Mesenchymal stem cell (in vitro differentiated cells and primary cell): Measurements from ENCODE around the gene BASP1.
"Not testable (repeated sequence)": the region's sequence is repeated elsewhere in the genome, so short reads cannot be mapped to it uniquely, and the experiment has no call there.

Source experiments
- DNase-seq: peaks from one replicate; pipeline ENCODE4 v3.0.0-alpha.2; 2013
- H2AFZ ChIP-seq: one replicate; pipeline ENCODE4 v1.6.1; 2013; ENCODE audit warnings: low read depth, mild to moderate bottlenecking, control low read depth, inconsistent platforms, low read length, moderate library complexity
- H2AK5ac ChIP-seq: 2 replicates; pipeline ENCODE4 v1.6.1; 2013; ENCODE audit warnings: low read length, moderate library complexity, mild to moderate bottlenecking, inconsistent platforms; ENCODE audit not compliant: severe bottlenecking
- H2BK120ac ChIP-seq: one replicate; pipeline ENCODE4 v1.6.1; 2013; ENCODE audit warnings: low read depth, mild to moderate bottlenecking, inconsistent platforms, low read length, moderate library complexity
- H2BK12ac ChIP-seq, 2 experiments: one replicate each; pipeline ENCODE4 v1.6.1; 2013; ENCODE audit warnings: inconsistent platforms in 2 of 2, low read length in 2 of 2, mild to moderate bottlenecking in 2 of 2, moderate library complexity in 2 of 2, control low read depth in 1 of 2
- H2BK15ac ChIP-seq: one replicate; pipeline ENCODE4 v1.6.1; 2013; ENCODE audit warnings: mild to moderate bottlenecking, low read depth, inconsistent platforms; ENCODE audit not compliant: poor library complexity, severe bottlenecking
- H2BK5ac ChIP-seq: 2 replicates; pipeline ENCODE4 v1.6.1; 2013; ENCODE audit warnings: low read depth, mild to moderate bottlenecking, low read length, control low read depth, inconsistent platforms; ENCODE audit not compliant: poor library complexity, severe bottlenecking
- H3K14ac ChIP-seq, 2 experiments: one replicate each; pipeline ENCODE4 v1.6.1; 2013; ENCODE audit warnings: inconsistent platforms in 2 of 2, low read length in 2 of 2, control low read depth in 1 of 2, mild to moderate bottlenecking in 1 of 2, moderate library complexity in 1 of 2
- H3K18ac ChIP-seq, 2 experiments: one replicate each; pipeline ENCODE4 v1.6.1; 2013; ENCODE audit warnings: inconsistent platforms in 2 of 2, low read length in 2 of 2, control low read depth in 1 of 2, low read depth in 1 of 2, mild to moderate bottlenecking in 1 of 2
- H3K23ac ChIP-seq, 2 experiments: one replicate each; pipeline ENCODE4 v1.6.1; 2013; ENCODE audit warnings: inconsistent platforms in 2 of 2, low read length in 2 of 2, mild to moderate bottlenecking in 2 of 2, moderate library complexity in 2 of 2, control low read depth in 1 of 2
- H3K27ac ChIP-seq: 2 replicates; pipeline ENCODE4 v1.5.1; 2013; ENCODE audit warnings: mild to moderate bottlenecking, moderate library complexity, low read length, control low read depth, inconsistent platforms; ENCODE audit not compliant: poor library complexity, severe bottlenecking
- H3K27me3 ChIP-seq, 2 experiments: 2 replicates each; pipeline versions ENCODE4 v1.6.1 to v1.7.0; 2013; ENCODE audit warnings: low read length in 2 of 2, mild to moderate bottlenecking in 2 of 2, moderate library complexity in 2 of 2, control low read depth in 1 of 2, inconsistent platforms in 1 of 2; ENCODE audit not compliant: control insufficient read depth in 1 of 2, insufficient read depth in 1 of 2
- H3K36me3 ChIP-seq, 2 experiments: 2 replicates each; pipeline versions ENCODE4 v1.6.1 to v1.7.0; 2013; ENCODE audit warnings: low read length in 2 of 2, control low read depth in 1 of 2, inconsistent platforms in 1 of 2, low read depth in 1 of 2, mild to moderate bottlenecking in 1 of 2; ENCODE audit not compliant: insufficient read depth in 2 of 2, control insufficient read depth in 1 of 2
- H3K4ac ChIP-seq, 2 experiments: one replicate each; pipeline ENCODE4 v1.6.1; 2013; ENCODE audit warnings: inconsistent platforms in 2 of 2, low read length in 2 of 2, mild to moderate bottlenecking in 2 of 2, moderate library complexity in 2 of 2, control low read depth in 1 of 2, low read depth in 1 of 2
- H3K4me1 ChIP-seq: 2 replicates; pipeline ENCODE4 v1.6.1; 2013; ENCODE audit warnings: low read depth, low read length, control low read depth; ENCODE audit not compliant: control insufficient read depth, insufficient read depth
- H3K4me2 ChIP-seq: 2 replicates; pipeline ENCODE4 v1.6.1; 2013; ENCODE audit warnings: low read length, mild to moderate bottlenecking, inconsistent platforms; ENCODE audit not compliant: poor library complexity, severe bottlenecking
- H3K4me3 ChIP-seq, 2 experiments: 2 replicates each; pipeline versions ENCODE4 v1.5.1 to v1.7.0; 2013; ENCODE audit warnings: low read length in 2 of 2, mild to moderate bottlenecking in 2 of 2, control low read depth in 1 of 2, low read depth in 1 of 2; ENCODE audit not compliant: insufficient read depth in 1 of 2
- H3K79me1 ChIP-seq: replicated peaks from 2 replicates; pipeline ENCODE4 v1.6.1; 2013; ENCODE audit warnings: mild to moderate bottlenecking, control low read depth, low read length, inconsistent platforms; ENCODE audit not compliant: poor library complexity, severe bottlenecking
- H3K9ac ChIP-seq: 2 replicates; pipeline ENCODE4 v1.7.0; 2013; ENCODE audit warnings: mild to moderate bottlenecking, low read length, moderate library complexity
- H3K9me3 ChIP-seq: 2 replicates; pipeline ENCODE4 v1.7.0; 2013; ENCODE audit warnings: mild to moderate bottlenecking, low read length; ENCODE audit not compliant: control insufficient read depth
- H4K8ac ChIP-seq: one replicate; pipeline ENCODE4 v1.6.1; 2013; ENCODE audit warnings: inconsistent platforms, mild to moderate bottlenecking, low read length, moderate library complexity
- H4K91ac ChIP-seq: one replicate; pipeline ENCODE4 v1.6.1; 2013; ENCODE audit warnings: mild to moderate bottlenecking, low read length, inconsistent platforms
- WGBS: methylation state at CpG from one replicate; pipeline ENCODE4 v1.1.7; 2013; ENCODE audit warnings: mixed read lengths; 5-methylcytosine and 5-hydroxymethylcytosine counted together

Gene BASP1

DNA sequence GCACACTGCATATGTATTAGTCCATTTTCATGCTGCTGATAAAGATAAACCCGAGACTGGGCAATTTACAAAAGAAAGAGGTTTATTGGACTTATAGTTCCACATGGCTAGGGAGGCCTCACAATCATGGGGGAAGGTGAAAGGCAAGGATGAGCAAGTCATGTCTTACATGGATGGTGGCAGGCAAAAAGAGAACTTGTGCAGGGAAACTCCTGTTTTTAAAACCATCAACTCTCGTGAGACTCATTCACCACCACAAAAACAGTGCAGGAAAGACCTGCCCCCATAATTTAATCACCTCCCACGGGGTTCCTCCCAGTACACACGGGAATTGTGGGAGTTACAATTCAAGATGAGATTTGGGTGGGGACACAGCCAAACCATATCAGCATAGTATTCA is 41.6 kb downstream of the BASP1 start:
- not testable (repeated sequence) for H3K9me3 ChIP-seq, H2BK5ac ChIP-seq, H3K4ac ChIP-seq, H3K27me3 ChIP-seq, H3K18ac ChIP-seq, H3K4me1 ChIP-seq, H4K91ac ChIP-seq, H3K9ac ChIP-seq, H3K14ac ChIP-seq, H3K23ac ChIP-seq, DNase-seq, H4K8ac ChIP-seq, H3K27ac ChIP-seq, H2BK120ac ChIP-seq, H3K79me1 ChIP-seq, H3K4me3 ChIP-seq, H2BK15ac ChIP-seq, H2AFZ ChIP-seq, H2AK5ac ChIP-seq, H2BK12ac ChIP-seq, H3K4me2 ChIP-seq
- H3K36me3 ChIP-seq = peaks cover 0 to 75% of the 10 kb centered on the region in 2 experiments
- WGBS = 100% methylated on average over 2 of the region's 4 CpGs

DNA sequence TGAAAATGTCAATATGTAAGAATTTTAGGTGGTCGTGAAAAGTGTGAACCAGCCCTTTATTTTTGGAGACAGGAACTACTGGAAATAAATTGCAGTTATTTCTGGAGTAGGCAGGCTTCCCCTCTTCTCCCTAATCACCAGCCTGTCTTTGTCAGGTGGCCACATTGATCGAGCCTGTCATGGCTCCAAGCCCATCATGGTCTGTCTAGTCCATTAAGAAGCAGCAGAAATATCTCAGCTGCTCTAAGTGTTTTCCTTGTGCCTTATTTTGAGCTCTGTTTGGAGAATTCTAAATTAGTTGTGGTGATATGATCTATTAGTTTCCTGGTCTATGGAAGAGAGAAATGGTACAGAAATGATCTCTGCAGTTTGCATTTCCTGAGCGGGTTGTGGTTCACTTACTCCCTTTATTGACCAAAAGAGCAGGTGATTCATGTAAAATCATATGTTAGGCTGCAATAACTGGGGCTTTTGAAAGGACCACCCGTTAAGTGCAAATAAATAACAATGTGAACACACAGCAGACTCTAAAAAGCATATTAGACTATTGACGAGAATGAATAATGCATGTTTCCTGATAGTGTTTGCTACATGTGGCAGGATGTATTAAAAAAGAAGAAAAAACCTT is 42.3 kb downstream of the BASP1 start:
- Histone ChIP-seq H3K4ac (no peak overlapping the region), H3K23ac (no peak overlapping the region), H3K9ac (no peak overlapping the region), H4K91ac (no peak overlapping the region), H3K27me3 (no peaks in the 10 kb centered on the region), H3K79me1 (peaks cover 2% of the 10 kb centered on the region), H2BK120ac (no peak overlapping the region), H3K14ac (no peak overlapping the region), H2AFZ (no peak overlapping the region), H2AK5ac (no peak overlapping the region), H3K4me3 (no peak overlapping the region), H2BK15ac (no peak overlapping the region), H3K36me3 (peaks cover 0 to 75% of the 10 kb centered on the region in 2 experiments), H3K18ac (no peak overlapping the region), H3K9me3 (no peaks in the 10 kb centered on the region), H3K4me2 (no peak overlapping the region), H2BK12ac (no peak overlapping the region), H3K27ac (no peak overlapping the region), H2BK5ac (no peak overlapping the region), H3K4me1 (peaks cover 3% of the 10 kb centered on the region), H4K8ac (no peak overlapping the region)
- WGBS = 99% methylated on average over 3 of the region's 5 CpGs
- DNase-seq = no peak

DNA sequence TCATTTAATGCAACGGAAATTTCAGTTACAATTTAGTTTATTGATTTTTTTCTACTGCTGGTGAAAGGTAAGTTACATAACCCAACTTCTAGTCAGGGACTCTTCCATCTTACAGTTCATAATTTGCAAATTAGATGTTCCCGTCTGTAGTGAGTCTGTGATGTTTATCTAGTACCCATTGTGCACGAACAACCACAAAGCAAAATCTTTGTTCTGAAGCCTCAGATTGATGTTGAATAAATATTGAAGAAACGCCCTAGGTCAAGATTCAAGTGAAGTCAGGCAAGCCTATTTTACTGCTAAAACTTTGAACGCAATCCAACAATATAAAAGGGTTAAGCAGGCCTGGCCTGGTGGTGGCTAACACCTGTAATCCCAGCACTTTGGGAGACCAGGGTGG is 43.1 kb downstream of the BASP1 start:
- Histone ChIP-seq H2BK120ac (no peak overlapping the region), H2BK12ac (no peak overlapping the region), H3K27ac (no peak overlapping the region), H4K8ac (no peak overlapping the region), H3K4me1 (peaks cover 2% of the 10 kb centered on the region), H3K36me3 (peaks cover 0 to 75% of the 10 kb centered on the region in 2 experiments), H3K18ac (no peak overlapping the region), H3K4ac (no peak overlapping the region), H3K4me3 (no peak overlapping the region), H3K79me1 (peaks cover 5% of the 10 kb centered on the region), H3K23ac (no peak overlapping the region), H2AFZ (no peak overlapping the region), H3K9me3 (no peaks in the 10 kb centered on the region), H4K91ac (no peak overlapping the region), H2AK5ac (no peak overlapping the region), H3K27me3 (no peaks in the 10 kb centered on the region), H3K14ac (no peak overlapping the region), H2BK15ac (no peak overlapping the region), H3K9ac (no peak overlapping the region), H2BK5ac (no peak overlapping the region), H3K4me2 (no peak overlapping the region)
- no peak for DNase-seq
- 98% methylated on average over 4 of the region's 5 CpGs for WGBS

DNA sequence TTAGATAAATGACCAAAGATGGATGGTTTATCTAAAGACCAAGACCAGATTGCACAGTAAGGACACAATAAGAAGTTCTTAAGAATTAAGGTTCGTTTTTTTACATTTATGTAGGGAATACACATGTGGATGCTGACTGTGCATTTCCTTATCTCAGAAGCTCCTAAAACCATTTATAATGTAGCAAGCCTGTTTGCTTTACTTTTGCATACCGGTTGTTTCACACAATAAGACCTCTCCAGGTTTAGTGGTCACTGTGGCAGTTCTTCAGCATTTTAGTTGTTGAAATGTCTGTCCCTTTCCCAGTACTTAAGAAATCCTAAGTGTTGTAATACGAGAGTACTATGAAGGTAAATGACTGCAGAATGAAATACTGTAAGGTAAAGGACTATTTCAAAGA is 43.6 kb downstream of the BASP1 start:
- peaks cover 0 to 75% of the 10 kb centered on the region in 2 experiments for H3K36me3 ChIP-seq
- H3K27me3 ChIP-seq = no peaks in the 10 kb centered on the region
- no peak overlapping the region for H2BK12ac ChIP-seq
- no peak overlapping the region for H3K27ac ChIP-seq
- H3K9me3 ChIP-seq = no peaks in the 10 kb centered on the region
- no peak for DNase-seq
- H3K4me1 ChIP-seq = peaks cover 2% of the 10 kb centered on the region
- 66% methylated on average over 2 of the region's 3 CpGs for WGBS
- no peak overlapping the region for H2AFZ ChIP-seq
- no peak overlapping the region for H2BK5ac ChIP-seq
- no peak overlapping the region for H4K91ac ChIP-seq
- H2BK120ac ChIP-seq = no peak overlapping the region
- H4K8ac ChIP-seq = no peak overlapping the region
- H3K4ac ChIP-seq = no peak overlapping the region
- no peak overlapping the region for H3K9ac ChIP-seq
- H3K14ac ChIP-seq = no peak overlapping the region
- H3K79me1 ChIP-seq = peaks cover 7% of the 10 kb centered on the region
- H3K18ac ChIP-seq = no peak overlapping the region
- no peak overlapping the region for H2BK15ac ChIP-seq
- H2AK5ac ChIP-seq = no peak overlapping the region
- H3K4me2 ChIP-seq = no peak overlapping the region
- no peak overlapping the region for H3K23ac ChIP-seq
- H3K4me3 ChIP-seq = no peak overlapping the region
